Naive B cell (primary cell): Measurements from ENCODE around the gene SPINK4. TPM values are rescaled to one million over a fixed set of nuclear protein-coding genes. Genes with fewer than 3 reads are reported as not detected.

ENCODE experiments used
- ATAC-seq, 2 donors: fragments of 150-1000 bp; cut with Tn5 transposase; 2 replicates each; pipeline ENCODE4 v1.10.0; 2021; ENCODE audit warnings: low read depth in 2 of 2, mild to moderate bottlenecking in 2 of 2, moderate library complexity in 2 of 2
- DNase-seq: peaks from one replicate; pipeline ENCODE4 v3.0.0; 2022
- H3K27ac Mint-ChIP-seq, 6 donors: one replicate each; pipeline ENCODE4 v1.8.0; 2020 to 2022; ENCODE audit warnings: mild to moderate bottlenecking in 6 of 6, mixed read lengths in 6 of 6, moderate library complexity in 5 of 6, inconsistent platforms in 2 of 6
- H3K27me3 Mint-ChIP-seq, 3 donors: one replicate each; pipeline ENCODE4 v1.8.0; 2021 to 2022; ENCODE audit warnings: mixed read lengths in 3 of 3, mild to moderate bottlenecking in 1 of 3
- H3K36me3 Mint-ChIP-seq, 2 donors: one replicate each; pipeline ENCODE4 v1.8.0; 2020 to 2022; ENCODE audit warnings: mixed read lengths in 2 of 2, inconsistent platforms in 1 of 2, mild to moderate bottlenecking in 1 of 2
- H3K4me1 Mint-ChIP-seq, 3 donors: one replicate each; pipeline ENCODE4 v1.8.0; 2020 to 2022; ENCODE audit warnings: mixed read lengths in 3 of 3, inconsistent platforms in 1 of 3, mild to moderate bottlenecking in 1 of 3, moderate library complexity in 1 of 3
- H3K4me3 Mint-ChIP-seq, 8 donors: one replicate each; pipeline ENCODE4 v1.8.0; 2020 to 2022; ENCODE audit warnings: mild to moderate bottlenecking in 8 of 8, mixed read lengths in 8 of 8, moderate library complexity in 8 of 8, inconsistent platforms in 2 of 8
- H3K9me3 Mint-ChIP-seq, 7 donors: one replicate each; pipeline ENCODE4 v1.8.0; 2020 to 2022; ENCODE audit warnings: mixed read lengths in 7 of 7, mild to moderate bottlenecking in 5 of 7, inconsistent platforms in 2 of 7, moderate library complexity in 1 of 7
- polyA plus RNA-seq, 6 donors: library from polyadenylated mRNA; unstranded; fragments of 300-500 nt; fragmentation: Illumina TruSeq; gene quantifications; one replicate each; pipeline ENCODE4 v1.2.3, GENCODE V29; 2021; ENCODE audit warnings: low read depth in 6 of 6

Gene SPINK4
- polyA plus RNA-seq, 6 donors from 2014 or later: not detected

DNA sequence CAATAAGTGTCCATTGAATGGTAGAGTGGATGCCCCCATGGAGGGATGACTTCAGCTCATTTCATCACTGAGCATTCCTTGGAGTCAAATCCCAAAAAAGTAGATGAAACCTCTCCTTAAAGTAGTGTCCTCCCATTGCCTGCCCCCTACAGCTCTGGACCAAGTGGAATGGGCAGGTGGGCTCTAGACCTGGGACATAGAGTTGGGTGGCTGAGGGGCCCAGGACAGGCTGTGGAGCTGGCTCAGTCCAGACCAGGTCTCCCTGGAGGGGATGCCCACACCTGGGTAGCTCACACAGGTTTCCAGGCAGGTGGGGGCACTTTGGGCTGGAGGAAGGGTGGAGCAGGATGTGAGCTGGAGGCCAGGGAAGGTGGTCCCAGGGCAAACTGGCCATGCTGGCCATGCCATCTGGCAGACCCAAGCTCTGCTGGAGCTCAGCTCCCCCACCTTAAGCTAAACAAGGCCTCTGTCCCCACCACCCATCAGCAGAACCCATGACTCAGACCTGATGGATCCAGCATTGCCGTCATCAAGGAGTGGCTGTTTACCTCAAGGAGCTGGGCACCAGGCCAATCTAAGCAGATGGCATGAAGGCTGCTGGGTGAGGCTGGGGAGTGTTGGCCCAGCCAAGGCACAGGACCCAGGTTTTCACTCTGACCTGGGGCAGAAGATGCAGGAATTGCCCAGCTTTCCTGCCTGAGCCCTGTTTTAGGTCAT is 6.2 kb upstream of the SPINK4 start:
- no peak for ATAC-seq
- Mint-ChIP-seq H3K4me3 (no peak overlapping the region), H3K27me3 (peaks cover 12 to 25% (median 12%) of the 10 kb centered on the region in 3 donors), H3K9me3 (no peaks in the 10 kb centered on the region), H3K27ac (no peak overlapping the region), H3K4me1 (peaks cover 0 to 6% (median 0%) of the 10 kb centered on the region in 3 donors), H3K36me3 (no peaks in the 10 kb centered on the region)
- DNase-seq: no peak

DNA sequence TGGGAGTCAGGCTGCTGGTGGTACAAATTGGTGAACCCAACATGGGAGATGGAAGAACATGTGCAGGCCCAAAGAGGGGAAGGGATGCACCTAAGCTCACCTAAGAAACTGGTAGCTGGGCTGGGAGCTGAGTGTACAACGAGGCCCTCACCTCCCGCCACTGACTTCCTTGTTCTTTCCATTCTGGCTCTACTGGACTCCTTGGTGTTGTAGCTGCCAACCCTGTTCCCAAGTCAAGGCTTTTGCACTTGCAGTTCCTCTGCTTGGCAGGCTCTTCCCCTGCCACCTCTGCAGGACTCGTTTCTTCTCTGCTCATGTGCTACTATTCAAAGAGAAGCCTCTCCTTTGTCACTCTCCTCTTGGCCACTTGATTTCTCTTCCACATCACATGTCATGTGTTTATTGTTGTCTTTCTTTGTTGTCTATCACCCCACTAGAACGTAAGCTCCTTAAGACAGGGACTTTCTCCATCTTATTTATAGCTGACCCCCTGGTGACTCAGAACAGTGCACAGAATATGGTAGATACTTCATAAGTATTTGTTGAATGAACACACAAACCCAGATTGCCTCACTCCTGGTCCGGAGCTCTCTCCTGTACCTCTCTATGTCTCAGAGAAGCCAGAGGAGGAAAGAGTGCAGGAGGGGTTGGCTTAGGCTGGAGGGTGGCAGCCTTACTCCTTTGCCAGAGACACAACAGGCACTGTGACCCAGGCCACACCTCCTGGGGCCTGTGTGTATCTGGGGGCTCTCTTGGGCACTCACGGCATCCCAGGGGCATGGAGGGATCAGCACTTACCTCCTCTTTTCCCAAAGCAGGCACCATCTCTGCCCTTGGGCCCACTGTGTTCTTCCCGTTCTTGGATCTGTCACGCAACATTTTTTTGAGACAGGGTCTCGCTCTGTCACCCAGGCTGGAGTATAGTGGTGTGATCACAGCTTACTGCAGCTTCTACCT is 5.2 kb upstream of the SPINK4 start:
- no peaks in the 10 kb centered on the region for H3K36me3 Mint-ChIP-seq

DNA sequence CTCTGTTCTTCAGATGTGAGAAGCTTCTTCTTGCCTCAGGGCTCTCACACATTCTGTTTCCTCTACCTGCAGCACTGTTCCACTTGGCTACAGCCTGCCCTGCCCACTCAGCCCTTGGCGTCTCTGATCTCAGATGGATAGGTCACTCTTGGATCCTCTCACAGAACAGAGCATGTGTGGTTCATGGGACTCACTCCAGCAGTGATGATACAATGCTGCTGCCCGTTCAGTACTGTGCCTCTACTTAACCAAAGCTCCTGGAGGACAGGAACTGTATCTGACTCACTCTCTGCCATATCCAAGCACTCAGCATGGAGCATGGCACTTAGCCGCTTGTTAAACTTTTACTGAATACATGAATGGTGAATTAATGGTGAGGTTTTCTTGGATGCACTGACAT is 3.4 kb upstream of the SPINK4 start:
- ATAC-seq: no peak
- Mint-ChIP-seq H3K27ac (no peak overlapping the region), H3K27me3 (peaks cover 12 to 25% (median 18%) of the 10 kb centered on the region in 3 donors), H3K9me3 (no peaks in the 10 kb centered on the region), H3K36me3 (no peaks in the 10 kb centered on the region), H3K4me3 (no peak overlapping the region), H3K4me1 (peaks cover 0 to 6% (median 0%) of the 10 kb centered on the region in 3 donors)
- DNase-seq: no peak

More for the DNA sequence above, 5.2 kb upstream of the SPINK4 start:
- H3K9me3 Mint-ChIP-seq: no peaks in the 10 kb centered on the region
- peaks cover 12 to 25% (median 12%) of the 10 kb centered on the region in 3 donors for H3K27me3 Mint-ChIP-seq
- H3K27ac Mint-ChIP-seq: no peak overlapping the region
- ATAC-seq: no peak
- H3K4me1 Mint-ChIP-seq: peaks cover 0 to 6% (median 0%) of the 10 kb centered on the region in 3 donors
- no peak for DNase-seq
- H3K4me3 Mint-ChIP-seq: no peak overlapping the region

DNA sequence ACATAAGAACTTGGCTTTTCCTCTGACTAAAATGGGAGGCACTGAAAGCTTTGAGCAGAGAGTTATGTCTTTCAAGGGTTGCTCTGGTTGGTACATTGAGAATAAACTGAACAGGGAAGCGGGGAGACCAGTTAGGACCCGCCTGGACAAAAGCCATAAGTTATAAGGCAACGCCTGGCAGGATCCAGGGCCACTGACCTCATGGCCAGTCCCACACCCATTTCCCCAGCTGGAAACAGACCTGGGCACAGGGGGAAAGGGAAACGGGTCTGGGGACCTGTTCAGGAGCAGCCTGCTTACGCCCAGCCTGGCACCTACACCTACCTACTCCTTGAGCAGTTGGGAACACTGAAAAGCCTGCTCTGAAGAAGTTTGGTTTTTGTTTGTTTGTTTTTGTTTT is 1.3 kb downstream of the SPINK4 start:
- peak overlapping the region in 1 of 6 donors; percentile 84 for H3K27ac Mint-ChIP-seq
- H3K27me3 Mint-ChIP-seq: peaks cover 0 to 6% (median 4%) of the 10 kb centered on the region in 3 donors
- H3K4me1 Mint-ChIP-seq: no peaks in the 10 kb centered on the region
- no peaks in the 10 kb centered on the region for H3K36me3 Mint-ChIP-seq
- DNase-seq (no peak), ATAC-seq (no peak)
- no peak overlapping the region for H3K4me3 Mint-ChIP-seq
- H3K9me3 Mint-ChIP-seq: no peaks in the 10 kb centered on the region

DNA sequence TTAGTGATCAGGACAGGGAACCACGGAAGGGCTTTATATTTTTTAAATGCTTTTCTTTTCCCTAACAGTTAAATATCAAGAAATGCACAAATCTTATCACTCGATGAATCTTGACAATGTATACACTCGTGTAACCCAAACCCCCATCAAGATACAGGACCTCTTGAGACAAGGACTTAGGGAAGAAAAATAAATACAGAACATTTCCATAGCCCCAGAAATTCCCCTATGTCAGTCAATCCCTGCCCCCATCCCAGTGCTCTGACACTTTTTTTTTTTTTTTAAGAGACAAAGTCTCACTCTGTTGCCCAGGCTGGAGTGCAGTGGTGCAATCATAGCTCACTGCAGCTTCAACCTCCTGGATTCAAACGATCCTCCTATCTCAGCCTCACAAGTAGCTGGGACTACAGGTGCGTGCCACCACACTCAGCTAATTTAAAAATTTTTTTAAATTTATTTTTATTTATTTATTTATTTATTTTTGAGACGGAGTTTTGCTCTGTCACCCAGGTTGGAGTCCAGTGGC is 2.7 kb downstream of the SPINK4 start:
- Mint-ChIP-seq H3K4me3 (no peak overlapping the region), H3K4me1 (no peaks in the 10 kb centered on the region)

DNA sequence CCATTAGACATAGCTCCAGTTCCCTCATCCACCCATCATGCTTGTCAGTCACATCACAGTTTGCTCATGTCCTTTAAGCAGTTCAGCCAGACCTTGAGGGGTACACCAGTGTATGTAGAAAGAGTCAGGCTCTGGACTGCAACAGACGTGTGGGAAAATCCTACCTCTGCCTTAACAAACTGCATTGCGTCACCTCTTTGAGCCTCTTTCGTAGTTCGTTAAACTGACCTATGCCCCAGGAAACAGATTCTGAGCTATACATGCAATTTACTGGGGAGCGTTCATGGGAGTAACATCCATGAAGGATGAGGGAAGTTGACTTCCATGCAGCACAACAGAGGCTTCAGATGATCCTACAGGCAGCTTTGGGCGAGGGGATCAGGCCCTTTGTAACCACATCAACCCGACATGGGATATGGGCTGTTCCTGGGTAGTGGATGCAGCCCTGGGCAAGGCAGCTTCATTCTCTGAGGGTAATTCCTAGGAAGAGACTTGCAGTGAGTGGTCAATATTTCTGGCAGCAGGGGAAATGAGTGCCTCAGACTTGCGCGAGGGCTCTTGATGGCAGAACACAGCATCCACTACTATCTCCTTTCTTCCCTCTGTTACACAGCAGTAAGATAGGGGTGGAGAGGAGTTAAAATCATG is 4.3 kb downstream of the SPINK4 start:
- H3K9me3 Mint-ChIP-seq: no peaks in the 10 kb centered on the region
- peaks cover 6 to 10% of the 10 kb centered on the region in 2 donors for H3K36me3 Mint-ChIP-seq
- H3K4me1 Mint-ChIP-seq: peaks cover 0 to 3% (median 0%) of the 10 kb centered on the region in 3 donors
- H3K27ac Mint-ChIP-seq: peak overlapping the region in 2 of 6 donors; percentile 10 to 46
- H3K27me3 Mint-ChIP-seq: peaks cover 0 to 6% (median 0%) of the 10 kb centered on the region in 3 donors
- DNase-seq: no peak
- no peak for ATAC-seq
- H3K4me3 Mint-ChIP-seq: no peak overlapping the region

More for the DNA sequence above, 2.7 kb downstream of the SPINK4 start:
- no peak for ATAC-seq
- no peak for DNase-seq
- peak overlapping the region in 1 of 6 donors; percentile 7 for H3K27ac Mint-ChIP-seq
- H3K9me3 Mint-ChIP-seq: no peaks in the 10 kb centered on the region
- peaks cover 3 to 7% of the 10 kb centered on the region in 2 donors for H3K36me3 Mint-ChIP-seq
- H3K27me3 Mint-ChIP-seq: peaks cover 0 to 6% (median 0%) of the 10 kb centered on the region in 3 donors

DNA sequence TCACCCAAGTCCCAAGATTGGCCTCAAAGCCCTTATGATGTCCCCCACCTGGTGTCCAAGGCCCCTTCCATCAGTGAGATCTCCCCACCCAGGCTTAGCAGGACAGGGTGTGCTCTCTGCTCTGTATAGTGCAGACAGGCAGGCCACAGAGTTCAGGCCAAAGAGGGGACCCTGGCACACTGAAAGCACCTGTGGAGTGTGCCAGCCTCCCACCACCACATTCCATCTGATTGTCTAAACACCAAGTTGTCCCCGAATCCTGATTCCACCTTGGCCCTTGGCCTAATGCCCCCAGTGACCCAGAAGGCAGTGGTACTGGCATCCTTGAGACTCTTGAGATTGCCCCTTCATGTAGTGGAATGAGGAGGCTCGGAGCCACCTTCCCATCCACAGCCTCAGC is 5.4 kb downstream of the SPINK4 start:
- Mint-ChIP-seq H3K36me3 (peaks cover 6 to 10% of the 10 kb centered on the region in 2 donors), H3K27me3 (peaks cover 0 to 6% (median 0%) of the 10 kb centered on the region in 3 donors), H3K9me3 (no peaks in the 10 kb centered on the region), H3K4me1 (peaks cover 5 to 7% (median 5%) of the 10 kb centered on the region in 3 donors), H3K27ac (no peak overlapping the region), H3K4me3 (no peak overlapping the region)
- DNase-seq (no peak), ATAC-seq (no peak)

DNA sequence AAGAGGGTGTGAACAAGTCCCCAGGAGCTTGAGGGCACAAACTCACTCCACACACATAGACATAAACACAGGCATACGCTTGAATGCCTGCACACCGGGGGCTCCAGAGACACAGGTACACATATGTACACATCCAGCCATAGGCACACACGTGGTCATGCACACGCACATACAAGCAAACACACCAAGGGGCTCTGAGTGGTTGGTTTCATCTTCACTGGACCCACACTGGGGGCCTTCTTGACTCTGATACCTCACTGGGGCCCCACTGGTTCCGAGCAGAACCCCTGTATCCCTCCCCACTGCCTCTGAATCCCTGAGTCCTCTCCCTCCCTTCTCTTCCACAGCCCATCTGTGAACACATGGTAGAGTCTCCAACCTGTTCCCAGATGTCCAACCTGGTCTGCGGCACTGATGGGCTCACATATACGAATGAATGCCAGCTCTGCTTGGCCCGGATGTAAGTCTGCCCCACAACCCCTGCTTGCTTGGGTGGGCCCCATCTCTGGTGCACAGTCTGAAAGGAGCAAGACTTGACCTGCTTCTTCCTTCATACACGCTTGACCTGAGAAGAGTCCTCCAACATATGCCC is 6.4 kb downstream of the SPINK4 start:
- no peak overlapping the region for H3K27ac Mint-ChIP-seq
- H3K27me3 Mint-ChIP-seq: no peaks in the 10 kb centered on the region
- H3K9me3 Mint-ChIP-seq: no peaks in the 10 kb centered on the region
- DNase-seq (no peak), ATAC-seq (no peak)
- H3K36me3 Mint-ChIP-seq: peaks cover 6 to 10% of the 10 kb centered on the region in 2 donors
- H3K4me3 Mint-ChIP-seq: no peak overlapping the region
- H3K4me1 Mint-ChIP-seq: peaks cover 5 to 7% (median 5%) of the 10 kb centered on the region in 3 donors

DNA sequence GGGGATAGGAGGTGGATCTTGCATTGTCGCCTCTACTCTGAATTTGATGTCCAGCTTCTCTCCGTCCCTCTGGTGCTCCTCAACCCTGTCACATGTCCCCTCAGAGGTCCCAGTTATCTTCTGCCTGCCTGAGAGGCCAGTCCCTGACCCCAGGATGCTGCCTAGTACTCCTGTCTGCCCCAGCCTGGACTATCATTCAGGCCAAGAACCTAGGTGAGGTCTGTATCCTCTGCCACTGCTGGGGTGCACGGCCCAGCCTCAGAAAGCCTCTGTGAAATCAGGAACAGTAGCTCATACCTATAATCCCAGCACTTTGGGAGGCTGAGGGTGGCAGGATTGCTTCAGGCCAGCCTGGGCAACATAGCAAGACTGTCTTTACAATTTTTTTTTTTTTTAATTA is 8.6 kb downstream of the SPINK4 start:
- Mint-ChIP-seq H3K4me1 (peaks cover 5 to 10% (median 7%) of the 10 kb centered on the region in 3 donors), H3K27ac (no peak overlapping the region), H3K27me3 (no peaks in the 10 kb centered on the region), H3K36me3 (peaks cover 14 to 18% of the 10 kb centered on the region in 2 donors), H3K9me3 (no peaks in the 10 kb centered on the region), H3K4me3 (no peak overlapping the region)
- ATAC-seq (no peak), DNase-seq (no peak)

DNA sequence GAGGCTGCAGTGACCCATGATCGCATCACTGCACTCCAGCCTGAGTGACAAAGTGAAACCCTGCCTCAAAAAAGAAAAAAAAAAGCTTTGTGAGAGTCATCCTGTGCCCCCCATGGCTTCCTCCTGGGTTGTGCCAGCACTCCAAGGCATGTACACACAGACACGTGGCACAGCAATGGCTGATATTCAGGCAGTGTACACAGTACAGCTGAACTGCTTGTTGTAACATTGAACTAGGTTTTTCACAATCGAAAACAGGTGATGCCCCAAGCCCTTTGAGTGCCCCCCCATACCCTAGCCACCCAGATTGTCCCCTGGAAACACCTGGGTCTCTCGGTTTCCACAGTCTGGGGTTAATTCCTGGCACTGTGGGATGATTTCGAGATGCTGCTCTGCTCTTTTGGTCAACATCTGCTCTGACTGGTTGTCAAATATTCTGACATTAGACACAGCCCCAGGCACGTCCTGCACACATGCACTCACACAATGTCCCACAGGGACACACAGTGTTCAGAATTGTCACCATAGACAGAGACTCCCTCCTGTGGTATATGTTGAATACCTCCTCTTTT is 9.2 kb downstream of the SPINK4 start:
- Mint-ChIP-seq H3K27ac (peak overlapping the region in 3 of 6 donors; percentile 22 to 62 (median 30)), H3K9me3 (no peaks in the 10 kb centered on the region), H3K4me1 (peaks cover 5 to 10% (median 7%) of the 10 kb centered on the region in 3 donors), H3K27me3 (no peaks in the 10 kb centered on the region), H3K36me3 (peaks cover 14 to 18% of the 10 kb centered on the region in 2 donors), H3K4me3 (no peak overlapping the region)
- DNase-seq (no peak), ATAC-seq (no peak)

DNA sequence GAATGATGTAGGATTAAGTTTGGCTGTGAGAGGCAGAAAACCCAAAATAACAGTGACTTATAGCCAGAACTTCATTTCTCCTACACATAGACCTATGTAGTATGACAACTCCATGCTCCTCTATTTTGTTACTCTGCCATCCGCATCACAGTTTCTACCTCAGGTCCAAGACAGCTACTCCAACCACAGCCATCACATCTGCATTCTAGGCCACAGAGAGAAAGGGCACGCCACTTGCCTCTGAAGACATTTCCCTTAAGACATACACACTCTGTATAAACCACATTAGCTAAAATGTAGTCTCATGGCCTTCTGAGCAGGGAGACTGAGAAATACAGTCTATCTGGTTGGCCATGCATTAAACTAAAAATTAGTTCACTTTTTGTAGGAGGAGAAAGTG is 10.0 kb downstream of the SPINK4 start:
- peaks cover 14 to 18% of the 10 kb centered on the region in 2 donors for H3K36me3 Mint-ChIP-seq
- no peak for DNase-seq
- H3K4me1 Mint-ChIP-seq: peaks cover 5 to 10% (median 7%) of the 10 kb centered on the region in 3 donors
- H3K27me3 Mint-ChIP-seq: no peaks in the 10 kb centered on the region
- ATAC-seq: no peak
- H3K27ac Mint-ChIP-seq: peak overlapping the region in 1 of 6 donors; percentile 82
- H3K9me3 Mint-ChIP-seq: no peaks in the 10 kb centered on the region
- no peak overlapping the region for H3K4me3 Mint-ChIP-seq

DNA sequence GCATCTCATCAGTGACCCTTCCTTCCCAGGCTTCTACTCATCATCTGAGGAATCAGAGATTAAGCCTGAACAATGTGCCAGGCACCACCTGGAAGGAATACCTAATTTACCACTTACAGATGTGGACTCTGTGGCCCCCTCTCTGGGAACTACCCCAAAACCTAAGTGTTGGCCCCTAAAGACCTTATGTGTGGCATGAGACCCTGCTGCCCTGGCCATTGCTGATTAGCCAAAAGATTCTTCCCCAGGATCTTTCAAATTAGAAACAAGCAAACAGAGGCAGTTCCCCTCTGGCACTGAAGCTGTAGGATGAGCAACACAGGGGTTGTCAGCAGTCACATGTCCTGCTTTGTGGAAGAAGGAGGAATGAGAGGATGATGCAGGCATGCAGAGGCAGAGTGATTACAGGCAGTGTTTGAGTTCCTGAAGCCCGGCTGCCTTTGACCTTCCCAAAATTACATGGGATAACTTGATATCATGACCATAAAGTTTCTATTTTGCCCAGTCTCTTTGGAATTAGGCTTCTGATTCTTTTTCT is 10.6 kb downstream of the SPINK4 start:
- no peaks in the 10 kb centered on the region for H3K9me3 Mint-ChIP-seq
- H3K4me3 Mint-ChIP-seq: no peak overlapping the region
- ATAC-seq: no peak
- H3K36me3 Mint-ChIP-seq: peaks cover 15 to 21% of the 10 kb centered on the region in 2 donors
- H3K27ac Mint-ChIP-seq: peak overlapping the region in 2 of 6 donors; percentile 90 to 93
- H3K4me1 Mint-ChIP-seq: peaks cover 5 to 10% (median 7%) of the 10 kb centered on the region in 3 donors
- H3K27me3 Mint-ChIP-seq: no peaks in the 10 kb centered on the region
- no peak for DNase-seq
